Activated T-cell treated with anti-CD3 and anti-CD28 coated beads, Interleukin-2, amount 50 U/mL, for 48 hours (primary cell): Measurements from ENCODE around the gene ITIH1.
"Not testable (repeated sequence)": the region's sequence is repeated elsewhere in the genome, so short reads cannot be mapped to it uniquely, and the experiment has no call there.

Experiments
- DNase-seq, 2 experiments: peaks; one replicate each; pipeline ENCODE4 v3.0.0-alpha.2; 2020

ITIH1 gene

GRCh38 chr3:52777127-52777958 lies at the start of gene ITIH1:
ITIH1 (plus strand) TSS chr3:52777599; CDS start chr3:52777616, 17 bp downstream.
- DNase-seq, result no peak

DNA sequence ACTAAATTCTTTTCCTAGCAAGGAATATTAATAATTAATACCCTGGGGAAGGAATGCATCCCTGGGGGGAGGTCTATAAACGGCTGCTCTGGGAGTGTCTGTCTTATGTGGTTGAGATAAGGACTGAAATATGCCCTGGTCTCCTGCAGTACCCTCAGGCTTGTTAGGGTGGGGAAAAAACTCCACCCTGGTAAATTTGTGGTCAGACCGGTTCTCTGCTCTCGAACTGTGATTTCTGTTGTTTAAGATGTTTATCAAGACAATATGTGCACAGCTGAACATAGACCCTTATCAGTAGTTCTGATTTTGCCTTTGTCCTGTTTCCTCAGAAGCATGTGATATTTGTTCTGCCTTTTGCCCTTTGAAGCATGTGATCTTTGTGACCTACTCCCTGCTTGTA lies 48.6 kb upstream of the ITIH1 start:
- not testable (repeated sequence) for DNase-seq

DNA sequence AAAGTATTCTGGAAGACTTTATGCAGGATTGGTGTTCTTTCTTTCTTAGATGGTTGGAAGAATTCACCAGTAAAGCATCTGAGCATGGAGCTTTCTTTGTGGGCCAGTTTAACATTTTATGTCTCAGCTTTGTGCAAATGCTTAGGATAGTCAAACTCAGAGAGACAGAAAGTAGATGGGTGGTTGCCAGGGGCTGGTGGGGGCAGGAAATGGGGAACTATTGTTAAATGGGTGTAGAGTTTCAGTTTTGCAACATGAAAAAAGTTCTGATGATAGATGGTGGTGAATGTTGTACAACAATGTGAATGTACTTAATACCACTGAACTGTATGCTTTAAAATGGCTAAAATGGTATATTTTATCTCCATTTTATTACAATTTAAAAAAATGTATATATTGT lies 46.7 kb upstream of the ITIH1 start:
- DNase-seq, result no peak

- DNase-seq, result no peak
Observed at GRCh38 chr3:52731590-52731989, 45.8 kb upstream of the ITIH1 start.

DNA sequence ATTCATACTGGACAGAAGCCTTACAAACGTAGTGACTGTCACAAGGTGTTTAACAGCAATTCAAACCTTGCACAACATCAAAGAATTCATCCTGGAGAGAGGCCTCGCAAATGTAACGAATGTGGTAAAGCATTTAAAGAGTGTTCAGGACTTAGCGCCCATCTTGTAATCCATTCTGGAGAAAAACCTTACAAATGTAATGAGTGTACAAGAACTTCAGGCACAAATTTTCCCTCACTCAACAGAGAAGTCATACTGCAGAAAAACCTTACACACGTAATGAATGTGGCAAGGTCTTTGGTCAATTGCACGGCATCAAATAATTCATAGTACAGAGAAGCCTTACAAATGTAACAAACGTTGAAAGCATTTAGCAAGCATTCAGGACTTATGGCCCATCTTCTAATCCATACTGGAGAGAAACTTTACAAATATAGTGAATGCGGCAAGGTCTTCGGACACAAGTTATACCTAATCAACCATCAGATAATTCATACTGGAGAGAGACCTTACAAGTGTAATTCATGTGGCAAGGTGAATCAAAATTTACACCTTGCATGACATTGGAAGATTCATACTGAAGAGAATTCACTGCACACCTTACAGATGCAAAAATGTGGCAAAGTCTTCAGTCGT lies 44.0 kb upstream of the ITIH1 start:
- DNase-seq, result no peak

DNA sequence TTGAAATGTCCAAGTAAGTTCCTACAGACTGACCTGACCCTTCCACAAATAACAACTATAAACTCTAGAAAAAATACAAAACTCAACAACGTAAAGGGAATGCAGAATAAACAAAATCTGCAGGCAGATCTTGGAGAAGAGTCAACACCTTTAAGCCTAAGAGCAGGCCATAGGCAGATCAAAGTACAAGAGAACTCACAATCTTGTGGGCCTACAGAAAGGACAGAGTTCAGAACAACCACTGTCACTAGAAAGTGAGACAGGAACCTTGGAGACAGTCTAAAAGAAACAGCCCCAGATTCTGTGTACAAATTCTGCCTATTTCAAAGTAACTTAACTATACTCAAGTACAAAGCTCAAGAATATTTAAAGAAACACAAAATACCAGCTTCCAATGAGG lies 37.7 kb upstream of the ITIH1 start:
- no peak for DNase-seq

DNA sequence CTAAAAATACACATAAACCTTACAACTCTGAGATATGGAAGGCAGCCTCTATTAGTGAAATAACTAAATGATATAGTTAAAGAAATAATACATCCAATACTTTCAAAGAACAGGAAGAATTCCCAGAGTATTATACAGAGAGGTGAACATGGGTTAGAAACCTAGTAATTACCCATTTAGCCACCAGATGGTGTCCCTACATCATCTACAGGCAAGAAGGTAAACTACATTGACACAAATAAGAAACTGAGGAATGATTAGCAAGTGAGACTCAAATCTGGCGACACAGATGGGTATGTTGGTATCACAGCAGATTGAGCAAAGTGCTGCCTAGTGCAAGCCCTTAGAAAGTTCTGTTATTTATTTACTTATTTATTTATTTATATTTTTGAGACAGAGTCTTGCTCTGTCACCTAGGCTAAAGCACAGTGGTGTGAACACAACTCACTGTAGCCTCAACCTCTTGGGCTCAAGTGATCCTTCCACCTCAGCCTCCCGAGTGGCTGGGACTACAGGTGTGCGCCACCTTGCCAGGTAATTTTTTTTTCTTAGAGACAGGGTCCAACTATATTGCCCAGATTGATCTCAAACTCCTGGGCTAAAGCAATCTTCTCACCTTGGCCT lies 34.9 kb upstream of the ITIH1 start:
- DNase-seq, result no peak

DNA sequence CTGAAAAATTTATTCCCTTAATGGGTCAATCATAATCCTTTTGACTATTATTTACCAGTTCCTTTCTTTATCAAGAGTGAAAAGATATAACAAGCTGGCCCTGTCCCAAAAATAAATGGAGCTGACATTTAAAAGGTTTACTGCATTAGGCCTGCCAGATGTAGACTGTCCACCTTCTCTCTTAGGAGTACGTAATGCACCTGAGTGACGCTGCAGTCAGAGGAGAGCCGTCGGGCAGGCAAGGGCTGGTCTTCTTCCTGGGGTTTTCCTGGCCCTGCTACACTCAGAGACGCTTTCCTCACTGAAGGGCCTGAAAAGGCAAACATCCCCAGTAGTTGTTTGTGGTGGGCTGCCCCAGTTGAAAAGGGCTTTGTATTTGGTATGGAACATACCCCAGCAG lies 34.2 kb upstream of the ITIH1 start:
- DNase-seq, result no peak

DNA sequence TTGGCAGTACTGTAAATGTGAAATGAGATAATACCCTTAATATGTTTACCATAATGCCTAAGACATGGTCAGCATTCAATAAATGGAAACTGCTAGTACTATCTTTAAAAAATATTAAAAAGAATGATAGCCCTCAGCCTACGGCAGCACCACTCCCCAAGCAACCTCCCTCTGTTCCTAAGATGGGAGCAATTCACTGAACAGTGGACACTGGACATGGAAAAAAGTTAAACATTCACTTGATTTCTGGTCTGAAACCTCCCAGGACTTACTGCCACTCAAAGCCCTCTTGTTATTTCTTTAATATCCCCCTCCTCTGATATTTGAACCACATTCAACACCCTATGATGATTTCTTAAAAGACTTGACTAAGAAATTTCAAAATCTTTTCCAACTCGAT lies 33.7 kb upstream of the ITIH1 start:
- no peak for DNase-seq

GRCh38 chr3:52752045-52752660 lies 25.2 kb upstream of the ITIH1 start:
- no peak for DNase-seq

- DNase-seq, result no peak
Observed at GRCh38 chr3:52754373-52754772, 23.0 kb upstream of the ITIH1 start.

DNA sequence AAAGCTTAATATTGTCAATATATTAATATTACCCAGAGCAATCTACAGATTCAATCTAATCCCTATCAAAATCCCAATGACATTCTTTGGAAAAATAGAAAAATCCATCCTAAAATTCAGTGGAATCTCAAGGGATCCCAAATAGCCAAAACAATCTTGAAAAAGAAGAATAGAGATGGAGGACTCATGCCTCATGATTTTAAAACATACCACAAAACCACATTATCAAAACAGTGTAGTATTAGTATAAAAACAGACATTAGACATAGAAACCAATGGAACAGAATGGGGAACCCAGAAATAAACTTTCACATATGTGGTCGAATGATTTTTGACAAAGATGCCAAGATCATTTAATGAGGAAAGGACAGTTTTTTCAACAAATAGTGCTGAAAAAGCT lies 21.3 kb upstream of the ITIH1 start:
- no peak for DNase-seq

DNA sequence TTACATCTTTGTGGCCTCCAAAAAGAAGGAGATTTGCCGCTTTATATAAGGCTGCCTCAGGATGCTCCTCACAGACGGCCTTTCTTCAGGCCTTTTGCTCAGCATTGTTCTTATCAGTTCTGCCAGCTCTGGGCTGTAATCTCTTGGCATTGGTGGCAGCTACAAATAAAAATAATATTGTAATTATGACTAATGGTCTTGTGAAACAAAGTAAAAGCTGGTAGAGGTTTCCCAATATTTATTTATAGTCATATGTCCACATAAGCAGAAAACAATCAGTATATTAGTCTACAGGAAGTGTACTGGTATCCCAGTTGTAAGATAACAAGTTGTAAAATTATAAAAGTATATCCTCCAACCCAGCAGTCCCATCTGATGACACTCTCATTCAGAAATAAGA lies 13.9 kb upstream of the ITIH1 start:
- DNase-seq, result no peak

DNA sequence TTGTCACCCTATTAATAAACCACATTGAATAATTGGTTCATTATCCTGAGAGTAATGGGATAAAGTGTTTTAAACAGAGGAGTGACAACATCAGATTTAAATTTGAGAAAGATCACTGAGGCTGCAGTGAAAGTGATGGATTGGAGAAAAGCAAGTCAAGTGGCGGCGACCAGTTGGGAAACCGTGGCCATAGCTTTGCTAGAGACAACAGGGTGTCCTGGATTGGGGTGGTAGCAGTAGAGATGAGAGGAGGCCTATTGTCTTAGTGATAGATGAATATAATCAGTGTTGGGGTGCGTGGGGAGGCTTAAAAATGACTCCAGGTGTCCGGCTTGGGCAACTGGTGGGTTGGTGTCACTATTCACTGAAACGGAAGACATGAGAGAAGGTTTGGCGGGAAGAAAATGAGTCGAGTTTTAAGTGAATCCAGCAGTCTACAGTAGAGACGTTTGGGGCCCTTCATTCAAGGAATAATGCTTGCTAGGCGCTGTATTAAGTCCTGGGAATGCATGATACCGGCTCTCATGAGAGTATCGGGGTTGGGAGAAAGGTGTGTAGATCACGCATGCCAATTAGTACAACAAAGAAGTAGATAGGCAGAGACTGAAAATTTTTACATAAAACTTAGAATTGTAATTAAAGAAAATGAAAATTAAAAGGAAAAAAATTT lies 7.5 kb upstream of the ITIH1 start:
- peak; percentile 25 for DNase-seq

GRCh38 chr3:52770496-52771333 lies 6.7 kb upstream of the ITIH1 start, which contains the start of gene NEK4:
NEK4 (minus strand) TSS chr3:52770940; CDS start chr3:52770746, 194 bp downstream.
- DNase-seq, result peak; percentile 92 to 93

- no peak for DNase-seq
Observed at GRCh38 chr3:52771334-52771681, 6.1 kb upstream of the ITIH1 start.

DNA sequence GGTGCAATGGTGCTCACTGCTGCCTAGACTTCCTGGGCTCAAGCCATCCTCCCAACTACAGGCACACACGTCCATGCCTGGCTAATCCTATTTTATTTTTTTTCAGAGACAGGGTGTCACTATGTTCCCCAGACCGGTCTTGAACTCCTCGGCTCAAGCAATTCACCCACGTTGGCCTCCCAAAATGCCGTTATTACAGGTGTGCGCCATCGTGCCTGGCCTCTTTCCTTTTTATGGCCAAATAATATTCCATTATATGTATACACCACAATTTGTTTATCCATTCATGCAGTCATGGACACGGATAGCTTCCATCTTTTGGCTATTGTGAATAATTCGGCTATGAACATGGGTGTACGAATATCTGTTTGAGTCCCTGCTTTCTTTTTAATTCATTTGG lies 5.7 kb upstream of the ITIH1 start:
- peak; percentile 13 to 17 for DNase-seq

GRCh38 chr3:52773361-52774065 lies 3.9 kb upstream of the ITIH1 start:
- peak in 1 of 2 experiments; percentile 3 for DNase-seq

- DNase-seq, result peak in 1 of 2 experiments; percentile 3
Observed at GRCh38 chr3:52774066-52774713, 3.2 kb upstream of the ITIH1 start.
